ENCODE measurements around the gene XPR1.

XPR1 gene

GRCh38 chr1:180593382-180593781, 38.4 kb upstream of the XPR1 start:
- H3K4me3 ChIP-seq (ENCODE audit: low read depth, low read length): no peak overlapping the region
- no peak for DNase-seq (ENCODE audit: low read depth, low spot score)
- in situ Hi-C loops (cut with HindIII; ENCODE audit: low sequenced_read_pairs): no loop called here
- TF ChIP-seq, protein P1, sequence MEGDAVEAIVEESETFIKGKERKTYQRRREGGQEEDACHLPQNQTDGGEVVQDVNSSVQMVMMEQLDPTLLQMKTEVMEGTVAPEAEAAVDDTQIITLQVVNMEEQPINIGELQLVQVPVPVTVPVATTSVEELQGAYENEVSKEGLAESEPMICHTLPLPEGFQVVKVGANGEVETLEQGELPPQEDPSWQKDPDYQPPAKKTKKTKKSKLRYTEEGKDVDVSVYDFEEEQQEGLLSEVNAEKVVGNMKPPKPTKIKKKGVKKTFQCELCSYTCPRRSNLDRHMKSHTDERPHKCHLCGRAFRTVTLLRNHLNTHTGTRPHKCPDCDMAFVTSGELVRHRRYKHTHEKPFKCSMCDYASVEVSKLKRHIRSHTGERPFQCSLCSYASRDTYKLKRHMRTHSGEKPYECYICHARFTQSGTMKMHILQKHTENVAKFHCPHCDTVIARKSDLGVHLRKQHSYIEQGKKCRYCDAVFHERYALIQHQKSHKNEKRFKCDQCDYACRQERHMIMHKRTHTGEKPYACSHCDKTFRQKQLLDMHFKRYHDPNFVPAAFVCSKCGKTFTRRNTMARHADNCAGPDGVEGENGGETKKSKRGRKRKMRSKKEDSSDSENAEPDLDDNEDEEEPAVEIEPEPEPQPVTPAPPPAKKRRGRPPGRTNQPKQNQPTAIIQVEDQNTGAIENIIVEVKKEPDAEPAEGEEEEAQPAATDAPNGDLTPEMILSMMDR (IDR thresholded peaks at IDR 0.05; ENCODE audit: low read depth, low read length): no peak

DNA sequence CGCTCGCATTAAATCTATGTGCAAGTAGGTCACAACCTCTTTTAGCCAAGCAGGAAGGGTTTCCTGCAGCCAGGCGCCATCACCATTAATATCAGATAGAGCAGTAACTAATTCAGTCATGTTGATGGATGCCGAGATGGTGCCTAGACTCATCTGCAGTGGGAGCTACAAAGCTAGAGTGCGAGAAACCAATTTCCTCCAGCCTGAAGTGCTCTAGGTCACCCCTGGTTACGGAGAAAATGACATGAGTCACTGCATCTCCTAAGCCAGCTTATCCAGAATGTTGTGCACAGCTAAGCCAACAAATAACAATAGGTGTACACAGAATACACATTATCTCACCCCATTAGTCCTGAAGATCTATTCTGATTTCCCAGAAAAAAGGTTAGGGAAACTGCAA, 37.1 kb upstream of the XPR1 start:
- in situ Hi-C loops (cut with HindIII; ENCODE audit: low sequenced_read_pairs): no loop called here
- TF ChIP-seq, protein P1 (IDR thresholded peaks at IDR 0.05; ENCODE audit: low read depth, low read length): no peak
- H3K4me3 ChIP-seq (ENCODE audit: low read depth, low read length): no peak overlapping the region
- DNase-seq (ENCODE audit: low read depth, low spot score): no peak

GRCh38 chr1:180595966-180596365, 35.9 kb upstream of the XPR1 start:
- DNase-seq (ENCODE audit: low read depth, low spot score): no peak
- no peak overlapping the region for H3K4me3 ChIP-seq (ENCODE audit: low read depth, low read length)
- TF ChIP-seq, protein P1 (IDR thresholded peaks at IDR 0.05; ENCODE audit: low read depth, low read length): no peak
- in situ Hi-C loops (cut with HindIII; ENCODE audit: low sequenced_read_pairs): no loop called here

GRCh38 chr1:180597520-180597919, 34.3 kb upstream of the XPR1 start:
- in situ Hi-C loops (cut with HindIII; ENCODE audit: low sequenced_read_pairs): no loop called here
- no peak overlapping the region for H3K4me3 ChIP-seq (ENCODE audit: low read depth, low read length)
- TF ChIP-seq, protein P1 (IDR thresholded peaks at IDR 0.05; ENCODE audit: low read depth, low read length): no peak
- no peak for DNase-seq (ENCODE audit: low read depth, low spot score)

GRCh38 chr1:180598333-180598974, 33.4 kb upstream of the XPR1 start:
- in situ Hi-C loops (cut with HindIII; ENCODE audit: low sequenced_read_pairs): no loop called here
- no peak overlapping the region for H3K4me3 ChIP-seq (ENCODE audit: low read depth, low read length)
- TF ChIP-seq, protein P1 (IDR thresholded peaks at IDR 0.05; ENCODE audit: low read depth, low read length): no peak
- no peak for DNase-seq (ENCODE audit: low read depth, low spot score)

DNA sequence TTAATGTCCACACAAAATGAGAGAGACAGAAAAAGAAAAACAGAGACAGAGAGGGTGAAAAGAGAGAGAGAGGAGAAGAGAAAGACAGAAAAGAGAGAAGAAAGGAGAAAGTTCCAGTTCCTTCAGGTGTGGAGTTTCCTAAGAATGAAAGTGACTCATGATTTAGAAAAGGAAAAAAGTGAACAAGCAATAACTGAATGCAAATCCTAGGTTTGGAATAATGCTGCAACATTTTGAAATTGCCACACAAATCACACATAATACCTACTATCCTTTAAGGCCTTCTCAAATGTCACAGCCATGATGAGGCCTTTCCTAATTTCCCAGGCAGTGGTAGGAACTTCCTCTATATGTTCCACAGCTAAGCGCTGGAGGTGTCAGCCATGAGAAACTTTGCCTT, 31.5 kb upstream of the XPR1 start:
- in situ Hi-C loops (cut with HindIII; ENCODE audit: low sequenced_read_pairs): no loop called here
- TF ChIP-seq, protein P1 (IDR thresholded peaks at IDR 0.05; ENCODE audit: low read depth, low read length): no peak
- no peak overlapping the region for H3K4me3 ChIP-seq (ENCODE audit: low read depth, low read length)
- DNase-seq (ENCODE audit: low read depth, low spot score): no peak
